ENCODE results near the gene L3MBTL4. TPM values are rescaled to one million over a fixed set of nuclear protein-coding genes. Genes with fewer than 3 reads are reported as not detected.

The L3MBTL4 gene
- total RNA-seq, 1 donor from 2014 or later, result 0.34 TPM

DNA sequence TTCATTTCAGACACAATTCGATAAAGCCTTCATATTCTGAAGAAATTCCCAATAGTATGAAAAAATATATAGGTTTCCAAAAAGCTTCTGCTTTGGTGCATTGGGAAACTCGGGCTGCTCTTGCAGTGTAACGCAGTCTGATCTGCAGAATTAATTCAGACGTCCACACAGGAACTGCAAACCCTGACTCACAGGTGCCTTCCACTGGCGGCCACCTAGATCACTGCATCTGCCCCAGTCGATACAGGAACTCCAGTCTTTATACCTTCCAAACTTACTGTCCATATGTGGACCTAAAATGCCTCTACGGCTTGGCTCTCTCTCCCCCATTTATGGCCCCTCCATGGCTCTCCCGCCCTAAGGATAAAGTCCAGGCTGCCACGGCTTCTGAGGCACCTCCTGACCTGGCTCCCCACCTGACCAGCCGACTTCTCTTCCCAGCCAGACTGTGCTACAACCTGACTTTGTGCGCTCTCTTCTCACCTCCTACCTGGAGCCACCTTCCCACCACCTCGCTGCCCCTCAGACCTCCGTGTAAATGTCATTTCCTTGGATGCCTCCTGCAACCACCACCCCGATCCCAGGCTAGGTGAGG, 39.7 kb downstream of the L3MBTL4 start:
- Histone ChIP-seq H3K9me3 (ENCODE audit: low read depth) (no peaks in the 10 kb centered on the region), H3K27ac (no peak overlapping the region), H3K79me2 (ENCODE audit: low read depth) (no peaks in the 10 kb centered on the region), H4K20me1 (ENCODE audit: low read depth) (no peaks in the 10 kb centered on the region), H3K27me3 (no peaks in the 10 kb centered on the region), H3K4me1 (no peaks in the 10 kb centered on the region), H3F3A (ENCODE audit: low read depth) (no peaks in the 10 kb centered on the region), H3K4me3 (no peak overlapping the region), H3K36me3 (no peaks in the 10 kb centered on the region), H3K4me2 (no peak overlapping the region), H3K9ac (no peak overlapping the region), H2AFZ (replicated peaks) (no peak overlapping the region)
- H3K9me3 Mint-ChIP-seq, result peaks cover 5% of the 10 kb centered on the region
- no peak overlapping the region for H3K4me3 Mint-ChIP-seq
- peaks cover 7% of the 10 kb centered on the region for H3K27me3 Mint-ChIP-seq (ENCODE audit: insufficient read depth, low read depth)
- no peak for DNase-seq (ENCODE audit: low spot score)
- H3K4me1 Mint-ChIP-seq, result no peaks in the 10 kb centered on the region
- no peaks in the 10 kb centered on the region for H3K36me3 Mint-ChIP-seq
- H3K27ac Mint-ChIP-seq, result no peak overlapping the region
- TF ChIP-seq, protein P1, sequence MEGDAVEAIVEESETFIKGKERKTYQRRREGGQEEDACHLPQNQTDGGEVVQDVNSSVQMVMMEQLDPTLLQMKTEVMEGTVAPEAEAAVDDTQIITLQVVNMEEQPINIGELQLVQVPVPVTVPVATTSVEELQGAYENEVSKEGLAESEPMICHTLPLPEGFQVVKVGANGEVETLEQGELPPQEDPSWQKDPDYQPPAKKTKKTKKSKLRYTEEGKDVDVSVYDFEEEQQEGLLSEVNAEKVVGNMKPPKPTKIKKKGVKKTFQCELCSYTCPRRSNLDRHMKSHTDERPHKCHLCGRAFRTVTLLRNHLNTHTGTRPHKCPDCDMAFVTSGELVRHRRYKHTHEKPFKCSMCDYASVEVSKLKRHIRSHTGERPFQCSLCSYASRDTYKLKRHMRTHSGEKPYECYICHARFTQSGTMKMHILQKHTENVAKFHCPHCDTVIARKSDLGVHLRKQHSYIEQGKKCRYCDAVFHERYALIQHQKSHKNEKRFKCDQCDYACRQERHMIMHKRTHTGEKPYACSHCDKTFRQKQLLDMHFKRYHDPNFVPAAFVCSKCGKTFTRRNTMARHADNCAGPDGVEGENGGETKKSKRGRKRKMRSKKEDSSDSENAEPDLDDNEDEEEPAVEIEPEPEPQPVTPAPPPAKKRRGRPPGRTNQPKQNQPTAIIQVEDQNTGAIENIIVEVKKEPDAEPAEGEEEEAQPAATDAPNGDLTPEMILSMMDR (IDR thresholded peaks at IDR 0.05), result no peak
- TF ChIP-seq EZH2phosphoT487 (IDR thresholded peaks at IDR 0.05) (no peak), EZH2 (IDR thresholded peaks at IDR 0.05) (no peak)

DNA sequence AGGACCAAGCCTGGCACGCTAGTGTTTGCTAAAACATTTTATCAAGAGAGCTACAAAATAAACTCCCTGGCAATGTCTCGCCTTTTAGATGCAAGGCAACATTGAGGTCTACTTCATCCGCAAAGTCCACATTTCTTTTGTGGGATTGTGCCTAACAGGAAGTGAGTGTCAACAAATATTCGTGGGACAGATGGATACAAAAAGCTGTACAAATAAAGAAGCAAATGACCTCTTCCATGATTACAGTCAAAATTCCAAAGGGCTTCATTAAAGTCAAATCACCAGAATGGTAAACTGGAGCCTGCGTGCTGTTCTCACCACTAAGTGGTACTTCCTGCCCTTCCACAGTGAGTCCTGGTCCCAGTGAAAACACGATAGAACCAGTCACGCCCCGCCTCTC, 40.4 kb downstream of the L3MBTL4 start:
- Mint-ChIP-seq H3K36me3 (no peaks in the 10 kb centered on the region), H3K27ac (no peak overlapping the region)
- H3K9me3 ChIP-seq (ENCODE audit: low read depth), result no peaks in the 10 kb centered on the region

DNA sequence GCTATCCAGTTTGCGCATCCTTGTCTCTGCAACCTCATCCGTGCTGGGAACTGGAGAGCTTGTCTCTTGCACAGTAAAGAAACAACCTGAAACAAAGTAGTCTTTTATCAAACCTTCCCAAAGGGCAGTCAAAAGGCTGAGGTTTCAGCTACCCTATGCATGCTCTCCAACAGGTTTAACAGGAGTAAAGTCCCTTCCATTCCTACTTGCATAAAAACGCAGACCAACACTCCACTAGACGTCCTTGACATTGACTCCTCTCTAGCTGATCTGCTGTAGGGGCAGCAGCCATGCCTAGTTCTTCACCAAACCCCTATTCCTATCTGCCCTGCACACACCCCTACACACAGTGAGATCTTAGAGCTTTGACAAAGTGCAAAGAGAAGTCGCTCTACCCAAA, 41.5 kb downstream of the L3MBTL4 start:
- no peaks in the 10 kb centered on the region for H3F3A ChIP-seq (ENCODE audit: low read depth)
- H3K27me3 ChIP-seq, result no peaks in the 10 kb centered on the region
- H3K36me3 ChIP-seq, result no peaks in the 10 kb centered on the region
- H3K27ac ChIP-seq, result no peak overlapping the region
- Mint-ChIP-seq H3K4me3 (no peak overlapping the region), H3K9me3 (peaks cover 4% of the 10 kb centered on the region), H3K36me3 (no peaks in the 10 kb centered on the region), H3K27me3 (ENCODE audit: insufficient read depth, low read depth) (peaks cover 7% of the 10 kb centered on the region), H3K4me1 (no peaks in the 10 kb centered on the region), H3K27ac (no peak overlapping the region)
- no peak overlapping the region for H2AFZ ChIP-seq (replicated peaks)
- H3K9ac ChIP-seq, result no peak overlapping the region
- H3K79me2 ChIP-seq (ENCODE audit: low read depth), result no peaks in the 10 kb centered on the region
- H3K4me3 ChIP-seq, result no peak overlapping the region
- H3K9me3 ChIP-seq (ENCODE audit: low read depth), result no peaks in the 10 kb centered on the region
- no peaks in the 10 kb centered on the region for H4K20me1 ChIP-seq (ENCODE audit: low read depth)
- H3K4me1 ChIP-seq, result no peaks in the 10 kb centered on the region
- TF ChIP-seq EZH2 (IDR thresholded peaks at IDR 0.05) (no peak), EZH2phosphoT487 (IDR thresholded peaks at IDR 0.05) (no peak)
- TF ChIP-seq, protein P1 (IDR thresholded peaks at IDR 0.05), result no peak
- DNase-seq (ENCODE audit: low spot score), result no peak
- H3K4me2 ChIP-seq, result no peak overlapping the region

More for the DNA sequence above, 40.4 kb downstream of the L3MBTL4 start:
- no peaks in the 10 kb centered on the region for H3K36me3 ChIP-seq
- no peaks in the 10 kb centered on the region for H3K4me1 ChIP-seq
- H4K20me1 ChIP-seq (ENCODE audit: low read depth), result no peaks in the 10 kb centered on the region
- no peaks in the 10 kb centered on the region for H3K4me1 Mint-ChIP-seq
- no peak overlapping the region for H3K4me3 ChIP-seq
- TF ChIP-seq EZH2phosphoT487 (IDR thresholded peaks at IDR 0.05) (no peak), EZH2 (IDR thresholded peaks at IDR 0.05) (no peak)
- TF ChIP-seq, protein P1 (IDR thresholded peaks at IDR 0.05), result no peak
- DNase-seq (ENCODE audit: low spot score), result no peak
- no peaks in the 10 kb centered on the region for H3K79me2 ChIP-seq (ENCODE audit: low read depth)
- no peaks in the 10 kb centered on the region for H3F3A ChIP-seq (ENCODE audit: low read depth)
- H3K4me2 ChIP-seq, result no peak overlapping the region
- no peak overlapping the region for H3K9ac ChIP-seq
- H3K4me3 Mint-ChIP-seq, result no peak overlapping the region
- no peaks in the 10 kb centered on the region for H3K27me3 ChIP-seq
- H3K27me3 Mint-ChIP-seq (ENCODE audit: insufficient read depth, low read depth), result peaks cover 7% of the 10 kb centered on the region
- H3K27ac ChIP-seq, result no peak overlapping the region
- peaks cover 5% of the 10 kb centered on the region for H3K9me3 Mint-ChIP-seq
- no peak overlapping the region for H2AFZ ChIP-seq (replicated peaks)

Measured in neural progenitor cell (in vitro differentiated cells).